T follicular helper cell (primary cell): ENCODE results near the gene BAZ1A.
"Not testable (repeated sequence)": the region's sequence is repeated elsewhere in the genome, so short reads cannot be mapped to it uniquely, and the experiment has no call there.

Source experiments
- DNase-seq: peaks from one replicate; pipeline ENCODE4 v3.0.0-alpha.2; 2020; ENCODE audit warnings: low read depth

BAZ1A gene

DNA sequence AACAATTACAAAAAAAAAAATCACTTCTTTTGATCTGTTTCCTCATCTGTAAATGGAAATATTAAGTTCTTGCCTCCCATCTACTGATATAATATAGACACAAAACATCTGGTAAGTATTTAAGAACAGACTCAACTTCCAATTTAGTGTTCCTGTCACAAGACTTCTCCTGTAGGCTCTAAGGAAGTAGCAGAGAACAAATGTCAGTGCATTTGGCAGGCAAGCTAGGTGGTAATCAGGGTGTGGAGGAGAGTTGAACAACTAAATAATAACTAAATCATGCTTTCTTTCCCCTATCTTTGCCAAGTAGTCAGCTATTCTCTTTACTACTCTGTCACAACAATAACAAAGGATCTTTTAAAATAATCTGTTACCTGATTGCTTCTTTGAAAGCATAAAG lies 22.1 kb downstream of the BAZ1A start:
- no peak for DNase-seq

DNA sequence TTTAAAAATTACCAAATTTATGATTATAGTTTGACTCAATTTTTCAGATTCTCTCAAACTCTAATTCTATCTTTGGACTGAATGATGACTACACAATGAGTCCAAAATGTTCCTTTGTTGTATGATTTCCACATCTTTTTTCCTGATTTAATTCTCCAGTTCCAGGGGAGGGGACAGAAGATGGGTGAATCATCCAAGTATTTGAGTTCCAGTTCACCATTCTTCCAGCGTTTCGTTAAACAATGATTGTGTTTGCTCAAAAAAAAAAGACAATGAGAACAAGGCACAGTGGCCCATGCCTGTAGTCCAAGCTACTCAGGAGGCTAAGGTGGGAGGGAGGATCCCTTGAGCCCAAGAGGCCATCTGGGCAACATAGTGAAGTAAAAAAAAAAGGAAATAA lies 23.8 kb downstream of the BAZ1A start:
- no peak for DNase-seq

DNA sequence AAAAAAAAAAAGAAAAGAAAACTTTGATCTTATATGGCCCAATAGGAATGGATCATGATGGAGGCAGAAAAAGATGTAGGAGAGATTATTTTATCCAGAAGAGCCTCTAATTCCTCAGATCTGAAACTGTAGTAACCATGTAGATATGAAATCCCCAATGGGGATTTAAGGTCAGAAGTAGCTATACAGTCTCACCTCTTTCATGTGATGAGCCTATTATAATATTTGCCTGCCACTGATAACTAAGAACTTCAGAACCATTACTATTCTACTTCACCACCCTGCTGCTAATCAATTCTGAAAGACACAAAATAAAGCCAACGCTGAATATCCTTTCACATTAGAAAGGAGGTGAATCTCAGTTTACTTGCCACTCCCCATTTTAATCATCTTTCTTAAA lies 29.3 kb downstream of the BAZ1A start:
- DNase-seq, result no peak

DNA sequence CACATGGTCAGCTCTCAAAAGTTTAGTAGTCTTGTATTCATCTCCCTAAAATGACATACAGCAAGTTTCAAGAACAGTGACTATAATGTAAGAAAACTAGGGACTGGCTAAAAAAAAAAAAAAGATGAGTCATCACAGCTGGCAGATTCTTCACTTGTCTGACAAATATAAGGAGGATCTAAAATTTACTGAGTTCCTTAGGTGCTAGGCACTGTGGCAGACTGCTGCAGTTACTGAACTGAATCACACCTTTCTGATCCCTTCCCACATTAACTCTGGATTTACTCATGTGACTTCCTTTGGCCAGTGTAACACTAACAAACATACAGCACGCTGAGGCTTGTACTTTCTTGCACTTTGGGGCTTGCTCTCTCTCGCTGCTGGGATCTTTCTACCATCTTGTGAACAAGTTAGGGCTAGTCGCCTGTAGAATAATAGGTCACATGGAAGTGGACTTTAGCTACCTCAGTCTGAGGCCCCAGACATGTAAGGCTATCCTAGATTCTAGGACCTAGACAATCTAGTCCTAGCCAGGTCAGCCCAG lies 32.1 kb downstream of the BAZ1A start:
- no peak for DNase-seq

DNA sequence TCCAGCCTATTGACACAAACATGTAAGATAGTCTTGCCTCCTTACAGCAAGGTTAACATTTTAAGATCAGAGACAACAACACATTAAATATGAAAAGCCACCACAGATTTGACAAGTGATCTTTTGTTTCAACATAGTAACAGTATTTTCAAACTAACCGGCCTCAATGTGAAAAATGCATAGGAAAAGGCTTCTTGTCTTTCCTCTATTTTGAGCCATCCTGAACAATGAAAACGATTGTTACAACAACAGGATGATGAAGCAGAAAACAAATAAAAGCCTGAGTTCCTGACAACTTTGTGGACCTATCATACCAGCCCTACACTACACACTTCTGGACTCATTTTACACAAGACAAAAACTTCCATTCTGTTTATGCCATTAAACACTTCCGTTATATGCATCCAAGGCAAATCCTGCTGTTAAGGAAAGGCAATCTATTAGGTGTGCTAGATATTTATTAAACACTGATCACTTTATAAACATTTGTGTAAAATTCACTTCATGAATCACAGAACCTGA lies 37.3 kb downstream of the BAZ1A start:
- DNase-seq, result no peak

DNA sequence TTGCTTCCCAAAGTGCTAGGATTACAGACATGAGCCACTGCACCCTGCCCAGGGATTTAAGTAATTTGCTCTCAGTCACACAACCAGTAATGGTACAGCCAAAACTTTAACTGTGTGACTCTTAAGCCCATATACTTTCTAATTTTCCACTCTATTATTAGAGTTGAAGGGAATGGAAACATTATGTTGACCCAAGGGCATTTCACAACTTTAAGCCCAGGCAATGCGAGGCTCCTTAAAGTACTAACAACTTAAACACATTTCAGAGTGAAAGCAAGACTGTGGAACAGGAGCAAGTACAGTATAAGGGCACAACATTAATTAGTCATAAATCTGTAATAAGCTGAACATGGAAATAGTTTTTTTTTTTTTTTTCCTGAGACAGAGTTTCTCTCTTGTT lies 39.8 kb downstream of the BAZ1A start:
- no peak for DNase-seq

DNA sequence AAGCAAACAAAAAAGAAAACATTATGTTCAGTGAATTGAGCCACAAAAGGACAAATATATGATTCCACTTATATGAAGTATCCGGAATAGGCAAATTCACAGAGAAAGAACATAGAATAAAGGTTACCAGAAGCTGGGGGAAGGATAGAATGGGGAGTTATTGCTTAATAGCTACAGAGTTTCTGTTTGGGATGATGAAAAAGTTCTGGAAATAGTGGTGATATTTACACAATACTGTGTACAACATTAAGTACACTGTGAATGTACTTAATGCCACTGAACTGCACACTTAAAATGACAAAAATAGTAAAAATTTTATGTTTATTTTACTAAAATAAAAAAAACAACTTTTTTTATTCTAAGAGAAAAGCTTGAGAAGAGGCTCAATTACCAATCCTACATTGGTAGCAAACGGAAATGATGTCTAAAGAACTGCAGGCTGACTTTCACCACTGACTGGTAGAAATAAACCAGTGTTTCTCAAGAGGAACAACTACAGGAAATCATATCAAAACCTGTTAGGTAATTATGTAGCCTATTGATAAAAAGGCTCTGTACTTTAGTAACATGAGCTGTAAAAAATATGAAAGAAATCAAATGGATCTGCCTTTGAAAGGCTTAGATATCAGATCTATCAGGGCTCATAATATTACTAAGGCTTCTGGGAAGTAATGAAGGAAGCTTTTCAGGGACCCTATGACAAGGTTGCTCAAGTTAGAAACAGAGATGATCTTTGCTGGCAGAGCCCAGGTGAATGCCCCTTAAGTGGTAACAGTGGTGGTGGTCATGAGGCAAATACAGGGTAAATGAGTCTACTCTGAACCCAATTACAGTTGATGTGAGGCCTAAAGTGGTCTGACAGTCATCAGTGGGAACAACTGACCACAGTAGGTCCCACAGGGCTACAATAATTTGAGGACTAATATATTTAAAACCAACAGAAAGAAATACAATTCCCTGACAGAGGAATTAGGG lies 41.3 kb downstream of the BAZ1A start:
- DNase-seq, result no peak

DNA sequence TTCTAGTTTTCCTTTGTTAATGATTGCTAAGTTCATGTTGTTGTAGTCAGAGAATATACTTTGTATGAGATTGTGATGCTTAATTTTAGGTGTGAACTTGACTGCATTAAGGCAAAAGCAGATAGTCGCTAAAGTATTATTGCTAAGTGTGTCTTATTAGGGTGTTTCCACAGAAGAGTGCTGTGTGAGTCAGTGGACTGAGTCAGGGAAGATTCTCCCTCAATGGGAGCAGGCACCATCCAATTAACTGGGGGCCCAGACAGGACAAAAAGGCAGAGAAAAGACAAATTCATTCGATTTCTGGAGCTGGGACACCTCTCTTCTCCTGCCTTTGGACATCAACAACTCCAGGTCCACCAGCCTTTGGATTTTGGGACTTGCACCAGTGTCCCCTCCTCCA lies 48.5 kb downstream of the BAZ1A start:
- no peak for DNase-seq

DNA sequence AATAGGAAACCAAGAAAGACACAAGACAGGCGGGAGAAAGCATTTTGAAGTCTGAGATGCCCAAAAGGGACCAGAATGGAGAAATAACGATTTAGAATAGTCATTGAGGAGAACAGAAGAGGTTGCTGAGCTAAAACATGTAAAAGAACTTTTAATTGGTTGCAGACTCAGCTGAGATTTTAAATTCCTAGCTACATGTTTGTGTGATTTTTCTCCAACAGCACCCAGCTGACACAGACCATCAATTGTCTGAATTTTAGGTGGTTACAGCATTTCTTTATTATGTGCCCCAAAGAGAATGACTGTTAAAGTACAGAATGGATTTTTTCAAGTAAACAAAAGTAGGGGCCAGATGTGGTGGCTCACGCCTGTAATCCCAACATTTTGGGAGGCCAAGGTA lies 50.3 kb downstream of the BAZ1A start:
- no peak for DNase-seq

DNA sequence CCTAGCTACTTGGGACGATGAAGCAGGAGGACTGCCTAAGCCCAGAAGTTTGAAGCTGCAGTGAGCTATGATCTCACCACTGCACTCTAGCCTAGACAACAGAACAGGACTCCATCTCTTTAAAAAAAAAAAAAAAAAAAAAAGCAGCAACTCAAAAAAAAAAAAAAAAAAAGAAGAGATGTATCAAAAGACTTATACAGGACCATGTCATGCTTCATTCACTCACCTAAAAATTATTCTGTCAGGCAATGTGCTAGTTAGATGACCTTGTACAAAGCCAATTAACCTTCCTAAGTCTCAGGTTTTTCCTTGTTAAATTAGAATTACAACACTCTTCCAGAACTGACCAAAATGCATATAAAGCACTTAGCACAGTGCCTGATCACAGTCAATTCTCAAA lies 50.9 kb downstream of the BAZ1A start:
- no peak for DNase-seq

DNA sequence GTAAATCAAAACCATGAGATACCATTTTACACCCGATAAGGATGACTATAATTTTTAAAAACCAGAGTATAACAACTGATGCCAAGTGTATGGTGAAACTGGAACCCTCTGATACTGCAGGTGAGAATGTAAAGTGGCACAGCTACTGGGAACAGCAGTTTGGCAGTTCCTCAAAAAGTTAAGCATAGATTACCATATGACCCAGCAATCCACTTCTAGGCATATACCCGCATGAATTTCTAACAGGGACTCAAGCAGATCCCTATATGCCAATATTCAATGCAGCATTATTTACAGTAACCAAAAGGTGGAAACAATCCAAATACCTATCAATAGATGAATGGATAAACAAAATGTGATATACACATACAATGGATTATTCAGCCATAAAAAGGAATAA lies 57.4 kb downstream of the BAZ1A start:
- no peak for DNase-seq

DNA sequence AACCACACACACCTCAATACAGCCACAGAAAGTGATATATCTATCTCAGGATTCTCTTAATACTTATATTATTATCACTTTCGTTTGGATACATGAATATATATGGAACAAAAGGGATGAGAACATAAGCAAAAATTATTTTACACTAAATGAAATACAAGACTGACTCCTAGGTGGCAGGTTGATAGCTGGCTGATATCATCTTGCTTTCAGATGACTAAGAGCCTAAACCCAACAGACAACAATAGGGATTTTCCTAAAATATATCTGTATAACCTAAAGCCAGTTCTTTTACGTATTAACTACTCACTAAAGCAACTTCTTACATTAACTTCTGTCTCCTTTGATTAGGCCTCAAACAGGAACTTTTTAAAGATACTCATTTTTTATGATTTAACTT lies 65.1 kb downstream of the BAZ1A start:
- no peak for DNase-seq

DNA sequence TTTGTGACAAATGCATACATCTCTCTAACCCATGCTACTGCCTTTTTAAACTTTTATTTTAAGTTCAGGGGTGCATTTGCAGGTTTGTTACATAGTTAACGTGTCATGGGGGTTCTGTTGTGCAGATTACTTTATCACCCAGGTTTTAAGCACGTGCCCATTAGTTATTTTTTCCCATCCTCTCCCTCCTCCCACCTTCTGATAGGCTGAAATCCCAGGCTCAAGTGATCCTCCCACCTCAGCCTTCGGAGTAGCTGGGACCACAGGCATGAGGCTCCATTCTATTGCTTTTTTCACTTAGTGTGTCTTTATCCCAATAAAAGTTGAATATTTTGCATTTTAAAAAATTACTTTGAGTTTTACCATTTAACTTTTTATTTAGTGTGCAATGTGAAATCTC lies 68.9 kb downstream of the BAZ1A start:
- no peak for DNase-seq

DNA sequence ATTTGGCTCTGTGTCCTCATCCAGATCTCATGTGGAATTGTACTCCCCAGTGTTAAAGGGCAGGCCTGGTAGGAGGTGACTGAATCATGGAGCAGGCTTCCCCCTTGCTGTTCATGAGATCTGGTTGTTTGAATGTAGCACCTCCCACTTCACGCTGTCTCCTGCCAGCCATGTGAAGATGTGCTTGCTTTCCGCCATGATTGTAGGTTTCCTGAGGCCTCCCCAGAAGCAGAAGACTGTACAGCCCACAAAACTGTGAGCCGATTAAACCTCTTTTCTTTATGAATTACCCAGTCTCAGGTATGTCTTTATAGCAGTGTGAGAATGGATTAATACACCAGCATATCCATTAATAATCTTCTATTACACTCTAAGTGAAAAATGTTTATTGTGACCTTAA lies 70.2 kb downstream of the BAZ1A start:
- DNase-seq, result no peak

DNA sequence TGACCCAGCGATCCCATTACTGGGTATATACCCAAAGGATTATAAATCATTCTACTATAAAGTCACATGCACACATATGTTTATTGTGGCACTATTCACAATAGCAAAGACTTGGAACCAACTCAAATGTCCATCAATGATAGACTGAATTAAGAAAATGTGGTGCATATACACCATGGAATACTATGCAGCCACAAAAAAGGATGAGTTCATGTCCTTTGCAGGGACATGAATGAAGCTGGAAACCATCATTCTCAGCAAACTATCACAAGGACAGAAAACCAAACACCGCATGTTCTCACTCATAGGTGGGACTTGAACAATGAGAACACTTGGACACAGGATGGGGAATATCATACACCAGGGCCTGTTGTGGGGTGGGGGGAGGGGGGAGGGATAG lies 76.3 kb downstream of the BAZ1A start:
- DNase-seq, result not testable (repeated sequence)

DNA sequence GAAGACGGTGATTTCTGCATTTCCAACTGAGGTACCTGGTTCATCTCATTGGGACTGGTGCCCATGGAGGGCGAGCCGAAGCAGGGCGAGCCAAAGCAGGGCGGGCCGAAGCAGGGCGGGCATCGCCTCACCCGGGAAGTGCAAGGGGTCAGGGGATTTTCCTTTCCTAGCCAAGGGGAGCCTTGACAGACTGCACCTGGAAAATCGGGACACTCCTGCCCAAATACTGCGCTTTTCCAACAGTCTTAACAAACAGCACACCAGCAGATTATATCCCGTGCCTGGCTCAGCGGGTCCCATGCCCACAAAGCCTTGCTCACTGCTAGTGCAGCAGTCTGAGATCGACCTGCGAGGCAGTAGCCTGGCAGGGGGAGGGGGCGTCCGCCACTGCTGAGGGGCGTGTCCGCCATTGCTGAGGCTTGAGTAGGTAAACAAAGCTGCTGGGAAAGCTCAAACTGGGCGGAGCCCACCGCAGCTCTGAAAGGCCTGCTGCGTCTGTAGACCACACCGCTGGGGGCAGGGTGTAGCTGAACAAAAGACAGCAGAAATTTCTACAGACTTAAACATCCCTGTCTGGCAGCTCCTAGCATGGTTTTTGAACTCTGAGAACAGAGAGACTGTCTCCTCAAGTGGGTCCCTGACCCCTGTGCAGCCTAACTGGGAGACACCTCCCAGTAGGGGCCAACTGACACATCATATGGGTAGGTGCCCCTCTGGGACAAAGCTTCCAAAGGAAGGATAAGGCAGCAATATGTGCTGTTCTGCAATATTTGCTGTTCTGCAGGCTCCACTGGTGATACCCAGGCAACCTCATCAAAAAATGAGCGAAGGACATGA lies 77.2 kb downstream of the BAZ1A start:
- no peak for DNase-seq

DNA sequence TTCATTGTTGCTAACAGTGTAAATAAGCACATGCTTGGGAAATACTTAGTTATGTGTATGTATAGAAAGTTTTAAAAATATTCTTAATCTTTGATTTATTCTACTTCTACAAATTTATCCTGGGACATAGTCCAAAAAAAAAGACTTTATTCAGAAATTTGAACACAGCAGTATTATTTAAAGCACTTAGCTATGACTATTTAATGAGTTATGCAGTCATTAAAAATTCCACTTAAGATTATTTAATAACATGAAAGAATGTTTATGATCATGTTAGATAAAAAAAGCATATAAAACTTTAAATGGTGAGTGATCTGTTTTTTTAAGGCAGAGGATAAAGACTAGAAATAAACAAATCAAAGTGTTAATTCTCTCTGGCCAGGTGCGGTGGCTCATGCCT lies 78.3 kb downstream of the BAZ1A start:
- no peak for DNase-seq

DNA sequence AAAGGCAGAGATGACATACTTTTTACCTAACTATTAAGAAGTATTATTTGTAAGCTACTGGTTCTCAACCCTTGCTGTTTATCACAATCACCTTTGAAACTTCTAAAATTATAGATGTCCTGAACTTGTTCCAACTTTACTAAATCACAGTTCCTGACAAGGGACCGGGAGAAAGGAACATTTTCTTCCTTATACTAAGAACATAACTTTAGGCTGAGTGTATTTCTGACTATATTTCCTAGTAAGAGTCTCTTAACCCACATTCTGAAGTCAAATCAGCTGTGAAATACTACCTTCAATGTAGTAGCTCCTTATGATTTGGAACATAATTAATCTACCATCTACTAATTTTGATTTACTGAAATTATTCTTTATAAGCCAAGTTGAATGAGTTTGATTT lies 80.2 kb downstream of the BAZ1A start:
- DNase-seq, result no peak

DNA sequence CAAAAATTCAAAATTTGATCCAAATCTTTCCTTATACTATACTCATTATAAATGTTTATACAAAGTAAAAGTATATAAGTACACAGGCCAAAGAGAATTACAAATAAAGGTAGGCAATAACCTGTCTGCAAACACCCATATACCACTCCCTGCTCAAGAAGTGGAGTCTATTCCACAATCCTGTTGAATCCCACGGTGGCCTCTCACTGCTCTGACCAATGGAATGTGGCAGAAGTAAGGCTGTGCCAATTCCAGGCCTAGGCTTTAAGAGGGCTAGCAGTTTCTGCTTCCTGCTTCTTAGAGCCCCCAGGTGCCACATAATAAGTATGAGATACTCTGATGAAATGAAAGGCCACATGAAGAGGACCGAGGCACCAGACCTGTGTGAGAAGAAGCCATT lies 80.9 kb downstream of the BAZ1A start:
- no peak for DNase-seq

DNA sequence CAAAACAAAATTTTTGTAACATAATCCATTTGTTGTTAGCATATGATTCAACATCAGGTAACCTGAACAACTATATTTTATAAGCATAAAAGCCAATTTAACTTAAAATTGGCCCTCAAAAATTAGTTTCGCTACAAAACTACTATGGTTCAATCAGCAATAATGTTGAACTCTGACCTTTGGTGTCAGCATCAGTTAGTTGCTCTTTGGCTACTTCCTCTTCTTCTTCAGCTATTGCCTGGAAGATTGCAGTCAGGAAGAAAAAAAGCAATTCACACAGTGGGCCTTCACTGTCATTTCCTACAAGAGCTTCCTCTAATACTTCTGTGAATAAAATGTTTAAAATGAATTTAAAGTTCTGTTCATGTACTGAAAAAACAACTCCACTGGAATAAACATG lies 82.6 kb downstream of the BAZ1A start:
- no peak for DNase-seq

DNA sequence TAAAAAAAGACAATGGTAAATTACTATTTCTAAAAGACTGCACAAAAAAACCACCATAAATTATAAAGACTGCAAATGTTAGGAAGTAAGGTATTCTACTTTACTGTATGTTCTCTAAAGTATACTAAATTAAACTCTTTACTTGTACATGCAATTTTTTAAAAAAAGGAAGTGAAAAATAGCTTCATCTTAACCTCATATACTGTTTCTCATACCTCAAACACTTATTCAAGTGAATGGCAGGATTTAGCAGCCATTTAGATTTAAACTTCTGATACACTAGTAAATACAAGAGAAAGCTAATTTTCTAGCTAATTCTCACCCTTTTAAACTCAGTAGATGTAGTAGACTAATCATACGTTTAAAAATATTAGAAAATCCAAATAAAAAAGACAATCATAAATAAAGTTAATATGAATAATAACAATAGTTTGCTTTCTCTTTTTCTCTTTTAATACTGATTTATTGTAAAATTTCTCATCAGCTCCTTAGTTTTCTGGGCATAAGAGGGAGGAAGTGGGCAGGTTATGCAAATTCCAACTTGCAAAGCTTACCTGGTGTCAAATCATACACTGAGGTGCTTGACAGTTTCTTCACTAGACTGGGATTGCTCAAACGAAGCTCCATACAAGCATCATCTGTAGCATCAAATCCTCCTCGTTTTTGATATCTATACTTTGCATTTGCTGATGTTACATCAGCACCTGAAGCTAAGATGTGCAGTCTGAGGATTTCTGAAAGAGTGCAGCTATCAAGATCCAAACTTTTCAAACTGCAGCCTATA lies 89.7 kb downstream of the BAZ1A start:
- DNase-seq, result no peak

DNA sequence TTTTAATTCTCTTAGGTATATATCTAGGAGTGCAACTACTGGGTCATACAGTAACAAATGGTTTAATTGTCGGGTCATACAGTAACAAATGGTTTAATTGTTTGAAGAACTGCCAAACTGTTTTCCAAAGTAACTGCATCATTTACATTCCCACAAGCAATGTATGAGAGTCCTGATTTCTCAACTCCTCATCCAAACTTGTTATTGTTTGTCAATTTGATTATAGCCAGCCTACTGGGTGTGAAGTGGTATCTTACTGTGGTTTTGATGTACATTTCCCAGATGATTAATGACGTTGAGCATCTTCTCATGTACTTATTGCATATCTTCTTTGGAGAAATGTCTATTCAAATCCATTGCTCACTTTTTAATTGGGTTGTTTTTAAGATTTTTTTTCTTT lies 93.1 kb downstream of the BAZ1A start:
- DNase-seq, result no peak
